Ramos (cell line): ENCODE results near the gene DUSP12.
"Not testable (repeated sequence)": the region's sequence is repeated elsewhere in the genome, so short reads cannot be mapped to it uniquely, and the experiment has no call there.

Experiments used
- in situ Hi-C: fragments of 300-500 bp; cut with MboI; formaldehyde crosslinking; loops from one replicate; pipeline ENCODE4 v1.14.3; 2022; ENCODE audit warnings: low sequenced_read_pairs; ENCODE audit not compliant: unreplicated experiment

Gene DUSP12

GRCh38 chr1:161763522-161764098 lies 14.0 kb downstream of the DUSP12 start:
- in situ Hi-C loops: no loop called here

- in situ Hi-C loops: no loop called here
These were observed 16.8 kb downstream of the DUSP12 start, which contains the start of gene ATF6 for GRCh38 chr1:161766102-161766981. Gene ATF6 (plus strand): TSS chr1:161766320. CDS start chr1:161766361, 41 bp downstream.

- in situ Hi-C loops: no loop called here
These were observed 18.9 kb downstream of the DUSP12 start for GRCh38 chr1:161768461-161768860.

GRCh38 chr1:161768986-161769672 lies 19.5 kb downstream of the DUSP12 start:
- in situ Hi-C loops: no loop called here

GRCh38 chr1:161769673-161770045 lies 20.1 kb downstream of the DUSP12 start:
- in situ Hi-C loops: not testable (repeated sequence)

- in situ Hi-C loops: no loop called here
These were observed 20.7 kb downstream of the DUSP12 start for GRCh38 chr1:161770250-161770649.

GRCh38 chr1:161771161-161771560 lies 21.6 kb downstream of the DUSP12 start:
- in situ Hi-C loops: no loop called here

GRCh38 chr1:161771973-161772372 lies 22.4 kb downstream of the DUSP12 start:
- in situ Hi-C loops: no loop called here

- in situ Hi-C loops: no loop called here
These were observed 22.8 kb downstream of the DUSP12 start for GRCh38 chr1:161772397-161772796.

GRCh38 chr1:161773791-161774190 lies 24.2 kb downstream of the DUSP12 start:
- in situ Hi-C loops: no loop called here

GRCh38 chr1:161777261-161777660 lies 27.7 kb downstream of the DUSP12 start:
- in situ Hi-C loops: no loop called here

- in situ Hi-C loops: no loop called here
These were observed 28.9 kb downstream of the DUSP12 start for GRCh38 chr1:161778522-161778921.

- in situ Hi-C loops: no loop called here
These were observed 29.8 kb downstream of the DUSP12 start for GRCh38 chr1:161779393-161779792.

GRCh38 chr1:161781995-161782394 lies 32.4 kb downstream of the DUSP12 start:
- in situ Hi-C loops: no loop called here

- in situ Hi-C loops: no loop called here
These were observed 33.3 kb downstream of the DUSP12 start for GRCh38 chr1:161782886-161783285.

GRCh38 chr1:161784968-161785367 lies 35.4 kb downstream of the DUSP12 start:
- in situ Hi-C loops: no loop called here

GRCh38 chr1:161787355-161787754 lies 37.8 kb downstream of the DUSP12 start:
- in situ Hi-C loops: no loop called here

- in situ Hi-C loops: no loop called here
These were observed 41.2 kb downstream of the DUSP12 start for GRCh38 chr1:161790587-161791317.

- in situ Hi-C loops: no loop called here
These were observed 42.5 kb downstream of the DUSP12 start for GRCh38 chr1:161791904-161792655.

GRCh38 chr1:161792740-161793139 lies 43.2 kb downstream of the DUSP12 start:
- in situ Hi-C loops: no loop called here
